Stimulated activated CD8-positive, alpha-beta memory T cell treated with anti-CD3 and anti-CD28 coated beads, Interleukin-4, amount 100 ng/mL, for 4 hours (primary cell): ENCODE data around the gene LONRF2.

Experiments
- DNase-seq, 2 donors: peaks; one replicate each; pipeline ENCODE4 v3.0.0-alpha.2; 2020; ENCODE audit warnings: low read depth in 2 of 2, low spot score in 1 of 2

LONRF2 gene

DNA sequence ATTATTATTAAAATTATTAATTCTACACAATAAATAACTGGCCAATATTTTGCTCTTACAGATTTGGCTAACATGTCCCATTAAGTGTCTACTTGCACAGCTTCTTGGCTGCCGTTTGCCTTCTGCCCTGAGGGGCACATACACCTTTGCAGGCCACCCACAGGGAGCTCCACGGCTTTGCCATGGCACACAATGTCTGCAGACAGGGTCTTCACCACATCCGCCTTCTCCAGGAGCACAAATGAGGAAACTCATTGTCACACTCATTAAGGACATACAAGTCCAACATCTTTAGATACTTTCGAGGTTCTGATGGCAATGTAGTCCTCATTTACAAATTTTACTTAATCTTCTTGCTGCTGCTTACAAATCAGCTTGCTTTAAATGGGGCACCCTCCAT lies 45.6 kb downstream of the LONRF2 start:
- DNase-seq, result no peak

DNA sequence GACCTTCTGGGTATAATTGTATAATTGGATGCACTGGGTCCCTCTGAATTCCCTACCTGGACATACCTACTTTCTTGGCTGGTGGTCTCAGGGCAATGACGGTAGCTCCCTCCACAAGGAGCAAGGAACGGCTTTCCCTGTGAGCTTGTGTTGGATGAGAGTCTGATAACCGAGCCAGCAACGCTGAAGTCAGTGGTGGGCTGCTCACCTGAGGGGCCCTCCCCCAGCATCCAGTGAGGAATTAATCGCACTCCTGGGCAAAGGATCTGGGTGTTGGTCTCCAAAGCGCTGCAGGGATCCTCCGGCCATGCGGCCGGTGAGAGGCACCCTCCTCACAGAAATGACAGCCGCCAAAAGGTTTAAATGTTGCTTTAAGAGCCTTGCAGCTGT lies 47.1 kb downstream of the LONRF2 start:
- DNase-seq, result no peak

DNA sequence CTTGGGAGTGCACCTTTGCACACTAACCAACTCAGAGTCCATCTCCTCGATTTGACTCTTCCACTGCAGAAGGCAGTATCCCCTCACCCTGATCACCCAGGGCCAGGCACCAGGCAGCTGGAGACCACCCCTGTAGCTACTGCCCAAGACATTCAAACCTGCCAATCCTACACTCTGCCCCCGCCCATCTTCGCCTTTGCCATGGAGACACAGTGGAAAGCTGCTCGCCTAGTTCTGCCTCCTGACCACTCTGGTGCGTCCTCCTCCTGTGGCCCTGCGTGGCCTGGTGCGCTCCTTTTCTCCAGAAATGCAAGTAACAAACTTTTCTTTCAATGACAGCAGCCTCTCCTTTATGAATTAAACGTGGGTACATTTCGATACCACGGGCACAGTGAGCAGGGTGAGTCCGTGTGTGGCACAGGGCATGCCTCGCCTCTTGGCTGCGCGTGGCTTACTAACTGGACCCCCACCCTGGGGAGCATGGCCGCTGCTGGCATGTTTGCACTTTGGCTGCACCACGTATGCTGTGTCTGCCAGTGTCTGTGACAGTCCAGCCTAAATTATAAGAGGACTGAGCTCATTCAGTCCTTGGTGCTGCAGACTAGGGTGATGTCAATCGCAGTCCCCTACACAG lies 47.6 kb downstream of the LONRF2 start:
- DNase-seq, result no peak

DNA sequence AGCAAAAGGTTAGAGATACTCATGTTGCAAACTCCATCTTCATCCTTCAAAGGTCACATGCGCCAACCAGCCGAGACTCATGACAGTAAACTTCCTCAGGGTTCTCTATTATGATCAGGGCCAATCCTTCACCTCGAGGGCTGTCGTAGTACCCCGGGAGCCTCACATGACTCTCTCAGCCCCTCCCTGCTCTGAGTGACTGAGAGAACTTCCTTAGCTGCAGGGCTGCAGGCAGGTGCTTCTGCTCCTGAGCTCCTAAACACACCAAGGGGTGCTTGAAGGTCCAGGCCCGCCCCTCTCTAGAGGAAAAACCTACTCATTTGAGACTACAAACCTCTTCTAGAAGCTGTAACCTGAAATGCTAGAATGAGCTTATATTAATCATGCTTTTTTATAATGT lies 48.2 kb downstream of the LONRF2 start:
- DNase-seq, result no peak

DNA sequence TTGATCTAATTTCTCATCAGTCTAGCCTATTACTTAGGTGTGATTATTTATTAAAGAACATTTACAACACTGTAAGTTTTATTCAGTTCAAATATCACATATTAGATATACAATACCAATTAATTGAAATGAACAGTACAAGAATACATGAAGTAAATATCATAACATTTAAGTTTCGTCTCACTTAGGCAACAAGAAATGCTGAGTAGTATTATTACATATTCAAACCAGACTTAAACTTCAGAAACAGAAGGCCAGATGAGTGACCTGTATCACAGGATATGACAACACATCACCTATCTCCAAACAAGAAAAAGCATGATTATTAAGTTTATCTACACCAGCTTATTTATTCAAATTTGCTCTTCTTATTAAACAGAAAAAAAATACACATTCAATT lies 48.9 kb downstream of the LONRF2 start:
- no peak for DNase-seq

DNA sequence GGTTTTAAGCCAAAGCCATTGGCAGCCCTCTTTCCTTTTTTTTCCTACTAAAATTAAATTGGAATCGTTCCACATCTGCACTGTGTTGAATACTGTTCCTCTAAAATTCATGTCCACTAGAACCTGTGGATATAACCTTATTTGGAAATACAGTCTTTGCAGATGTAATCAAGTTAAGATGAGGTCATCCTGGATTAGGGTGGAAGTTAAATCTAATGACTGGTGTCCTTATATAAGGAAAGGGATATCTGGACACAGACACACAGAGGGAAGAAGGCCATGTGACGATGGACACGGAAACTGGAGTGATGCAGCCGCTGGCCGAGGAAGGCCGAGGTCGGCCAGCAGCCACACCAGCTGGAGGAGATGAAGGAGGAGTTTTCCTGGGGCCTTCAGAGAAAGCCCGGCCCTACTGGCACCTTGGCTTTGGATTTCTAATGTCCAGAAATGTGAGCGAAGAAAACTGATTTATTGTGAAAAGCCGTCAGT lies 49.4 kb downstream of the LONRF2 start:
- DNase-seq, result no peak

DNA sequence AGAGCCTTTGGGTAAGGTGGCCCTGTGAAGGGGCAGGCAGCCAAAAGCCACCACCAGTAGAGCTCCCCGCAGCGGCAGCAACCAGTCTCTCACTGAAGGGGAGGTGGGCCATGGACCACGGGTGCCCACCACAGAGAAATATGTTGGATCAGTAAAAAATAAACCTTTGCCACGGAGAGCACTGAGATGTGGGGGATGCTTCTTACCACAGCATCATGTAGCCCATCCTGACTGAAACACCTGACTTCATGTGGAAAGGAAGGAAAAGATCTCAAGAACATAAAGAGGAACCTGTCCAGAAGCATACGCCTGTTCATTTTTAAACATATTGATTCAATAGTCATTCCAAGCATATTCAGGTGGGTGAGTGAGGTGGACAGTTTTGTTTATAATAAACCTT lies 51.1 kb downstream of the LONRF2 start:
- no peak for DNase-seq

DNA sequence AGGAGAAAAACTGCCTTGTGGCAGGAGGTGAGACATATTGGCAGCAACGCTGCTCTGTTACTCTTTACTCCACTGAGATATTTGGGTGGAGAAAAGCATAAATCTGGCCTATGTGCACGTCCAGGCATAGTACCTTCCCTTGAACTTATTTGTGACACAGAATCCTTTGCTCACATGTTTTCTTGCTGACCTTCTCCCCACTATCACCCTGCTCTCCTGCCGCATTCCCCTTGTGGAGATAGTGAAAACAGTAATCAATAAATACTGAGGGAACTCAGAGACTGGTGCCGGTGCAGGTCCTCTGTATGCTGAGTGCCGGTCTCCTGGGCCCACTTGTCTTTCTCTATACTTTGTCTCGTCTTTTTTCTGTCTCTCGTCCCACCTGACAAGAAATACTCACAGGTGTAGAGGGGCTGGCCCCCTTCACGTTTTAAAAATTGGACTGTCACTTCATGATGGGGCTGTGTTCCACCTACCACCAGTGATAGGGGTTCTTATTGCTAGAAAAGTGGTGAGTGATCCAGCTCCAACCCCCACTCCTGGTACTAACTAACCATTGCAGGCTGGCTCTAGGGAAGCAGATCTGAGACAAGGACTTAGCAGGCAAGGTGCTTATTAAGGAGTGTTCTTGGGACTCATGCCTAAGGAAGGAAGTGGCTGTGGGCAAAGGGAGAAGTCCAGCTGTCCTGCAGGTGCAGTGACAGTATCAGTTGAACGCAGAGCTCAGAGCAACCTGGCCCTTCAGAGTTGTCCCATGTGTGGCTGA lies 51.7 kb downstream of the LONRF2 start:
- no peak for DNase-seq

DNA sequence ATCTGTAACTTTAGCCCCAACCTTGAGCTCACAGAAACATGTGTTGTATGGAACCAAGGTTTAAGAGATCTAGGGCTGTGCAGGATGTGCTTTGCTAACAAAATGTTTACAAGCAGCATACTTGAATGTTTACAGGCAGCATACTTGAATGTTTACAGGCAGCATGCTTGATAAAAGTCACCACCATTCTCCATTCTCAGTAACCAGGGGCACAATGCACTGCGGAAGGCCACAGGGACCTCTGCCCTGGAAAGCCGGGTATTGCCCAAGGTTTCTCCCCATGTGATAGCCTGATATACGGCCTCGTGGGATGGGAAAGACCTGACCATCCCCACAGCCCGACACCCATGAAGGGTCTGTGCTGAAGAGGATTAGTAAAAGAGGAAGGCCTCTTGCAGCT lies 52.4 kb downstream of the LONRF2 start:
- DNase-seq, result no peak

DNA sequence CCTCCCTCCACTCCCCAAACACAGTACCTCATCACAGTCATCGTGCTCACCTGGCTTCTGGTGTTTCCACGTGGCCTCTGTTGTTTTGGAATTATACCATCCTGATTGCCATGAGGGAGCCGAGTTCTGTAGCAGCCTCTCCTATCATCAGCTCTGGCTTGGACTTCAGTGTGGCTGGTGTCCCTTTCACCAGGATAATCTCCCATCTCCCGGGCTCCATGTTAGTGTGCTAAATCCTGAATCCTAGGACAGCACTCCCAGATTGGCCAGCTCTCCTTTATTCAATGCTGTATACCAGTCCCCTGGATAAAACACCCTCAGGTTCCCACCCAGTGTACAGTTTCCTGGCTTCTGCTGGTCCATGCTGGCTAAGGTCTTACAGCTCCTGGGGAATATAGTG lies 53.3 kb downstream of the LONRF2 start:
- no peak for DNase-seq

DNA sequence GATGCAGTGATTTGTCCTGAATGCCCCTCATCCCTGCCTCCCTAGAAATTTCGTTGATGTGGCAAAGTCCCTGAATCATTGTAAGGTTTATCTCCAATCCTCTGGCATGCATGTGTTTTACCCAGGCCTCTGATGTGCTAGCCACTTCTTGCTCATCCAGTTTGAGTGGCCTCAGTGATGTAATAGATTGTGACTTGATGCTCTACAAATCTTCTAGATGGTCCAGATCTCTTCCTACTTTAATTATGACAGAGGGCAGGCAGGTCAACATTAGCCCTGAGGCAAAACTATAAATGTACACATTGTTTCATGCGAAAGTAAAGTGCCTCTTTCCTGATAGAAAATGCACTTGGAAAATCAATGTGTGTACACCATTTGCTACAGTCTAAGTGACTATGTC lies 54.5 kb downstream of the LONRF2 start:
- no peak for DNase-seq

DNA sequence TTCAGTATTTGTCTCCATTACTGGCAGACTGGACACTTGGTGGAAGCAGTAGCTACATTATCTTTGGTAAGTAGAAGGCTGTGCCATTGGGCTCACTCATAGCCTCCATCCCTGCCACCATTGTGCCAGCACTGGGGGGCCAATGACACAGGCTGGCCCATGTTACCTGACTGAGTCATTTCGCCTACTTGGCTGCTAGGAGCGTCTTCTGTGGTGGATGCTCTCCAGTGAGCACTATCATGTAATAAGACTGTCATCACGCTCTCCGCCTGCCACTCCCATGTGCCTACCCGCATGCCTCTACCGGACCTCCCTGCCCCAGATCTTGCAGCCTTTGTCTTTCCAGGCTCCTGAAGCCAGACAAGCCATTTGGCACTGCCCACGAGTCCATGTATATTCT lies 56.2 kb downstream of the LONRF2 start:
- no peak for DNase-seq

DNA sequence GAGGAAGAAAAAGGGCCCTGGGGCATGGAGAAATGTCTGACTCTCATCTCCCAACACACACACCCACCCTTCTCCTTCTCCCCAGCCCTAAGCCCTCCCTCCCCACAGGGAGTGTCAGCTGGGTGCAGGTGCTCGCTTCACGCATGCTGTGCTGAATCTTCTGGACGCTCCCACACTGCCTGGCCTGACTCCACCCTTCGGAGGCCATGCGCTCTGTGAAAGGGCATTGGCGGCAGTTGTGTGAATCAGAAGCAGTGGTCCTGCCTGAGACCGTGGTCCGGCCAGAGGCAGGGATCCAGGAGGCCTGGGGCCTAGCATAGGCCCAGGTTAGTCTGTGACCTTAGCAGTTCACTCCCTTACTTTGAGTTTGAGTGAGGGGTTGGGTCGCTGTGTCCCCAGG lies 57.1 kb downstream of the LONRF2 start:
- no peak for DNase-seq

DNA sequence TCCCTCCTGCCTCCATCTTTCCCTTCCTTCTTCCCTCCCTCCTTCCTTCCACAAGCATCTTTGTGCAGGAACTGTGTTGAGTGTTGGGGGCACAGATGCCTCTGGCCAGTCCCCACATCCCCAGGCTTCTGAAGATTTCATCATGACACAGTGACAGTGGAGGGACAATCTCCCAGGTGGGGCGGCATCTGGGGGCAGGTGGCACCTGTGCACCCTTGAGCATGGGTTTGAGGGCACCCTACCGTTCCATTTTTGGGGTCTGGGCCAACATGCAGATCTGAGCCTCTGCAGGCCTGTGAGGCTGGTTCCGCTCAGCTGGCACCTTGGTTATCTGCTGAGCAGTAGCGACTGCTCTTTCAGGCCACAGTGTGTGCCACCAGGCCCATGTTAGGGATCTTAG lies 57.6 kb downstream of the LONRF2 start:
- no peak for DNase-seq

DNA sequence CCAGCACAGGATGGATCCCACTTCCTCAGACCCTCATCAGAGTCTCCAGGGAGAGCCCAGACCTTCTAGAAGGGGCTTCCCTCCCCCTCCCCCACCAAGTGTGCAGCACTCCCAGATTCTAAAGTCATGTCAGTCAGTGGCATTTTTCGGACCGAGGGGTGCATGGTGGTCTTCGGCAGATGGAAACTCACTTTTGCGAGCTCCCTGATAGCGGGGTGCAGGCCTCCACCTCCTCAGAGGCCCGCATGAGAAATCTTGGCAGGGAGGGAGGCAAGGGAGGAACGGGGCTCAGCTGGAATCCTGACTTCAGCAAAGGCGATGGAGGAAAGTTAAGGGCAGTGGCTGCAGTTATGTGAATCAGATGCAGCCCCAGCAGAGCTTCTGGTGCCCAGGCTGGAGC lies 58.2 kb downstream of the LONRF2 start:
- no peak for DNase-seq

DNA sequence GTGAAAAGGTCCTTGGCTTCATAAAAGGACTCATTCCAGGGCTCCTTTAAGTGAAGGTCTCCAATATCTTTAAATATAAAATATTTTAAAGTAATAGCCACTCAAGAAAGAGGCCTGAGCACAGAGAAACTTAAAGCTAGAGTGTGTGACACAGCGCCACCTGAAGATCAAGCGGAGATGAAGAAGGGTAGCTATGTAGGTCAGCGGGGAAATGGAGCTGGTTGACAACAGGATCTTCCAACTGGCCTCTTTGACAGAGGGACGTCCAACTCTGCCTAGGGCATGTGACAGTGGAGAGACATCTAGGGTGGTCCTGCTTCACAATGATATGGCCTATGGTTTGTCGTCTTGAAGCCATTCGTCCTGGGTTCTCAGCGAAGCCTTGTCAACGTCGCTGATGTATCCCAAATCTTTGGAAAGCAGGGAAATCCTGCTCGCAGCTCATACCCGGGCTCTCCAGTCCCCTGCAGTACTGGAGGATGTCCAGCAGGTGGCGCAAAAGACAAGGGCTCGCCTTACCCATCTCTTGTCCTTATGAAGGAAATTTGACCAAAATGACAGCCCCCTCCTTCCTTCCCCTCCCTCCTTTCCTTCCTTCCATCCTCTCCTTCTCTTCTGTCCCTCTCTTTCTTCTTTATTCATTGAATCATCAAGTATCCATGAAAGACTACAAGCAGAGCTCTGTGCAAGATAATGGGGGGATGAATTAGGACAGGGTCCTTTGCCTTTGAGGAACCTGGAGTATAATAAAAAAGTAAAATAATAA lies 59.6 kb downstream of the LONRF2 start:
- DNase-seq, result peak in 1 of 2 donors; percentile 34

DNA sequence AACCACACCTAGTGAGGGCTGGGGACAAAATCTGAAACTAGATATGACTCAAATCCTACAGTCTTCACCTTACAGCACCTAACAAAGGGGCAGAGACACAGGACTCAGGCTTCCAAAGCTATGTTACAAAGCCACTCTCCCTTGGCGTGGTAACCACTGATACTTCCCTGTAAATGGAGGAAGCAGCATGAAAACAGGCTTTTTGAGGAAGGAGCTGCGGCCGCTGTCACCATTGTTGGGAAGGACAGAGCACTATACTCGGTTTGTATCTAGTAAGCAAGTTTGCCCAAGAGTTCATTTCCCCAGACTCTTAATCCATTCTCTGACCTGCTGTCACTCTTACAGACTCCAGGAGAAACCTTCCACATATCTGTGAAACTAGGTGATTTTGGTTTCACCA lies 60.3 kb downstream of the LONRF2 start:
- no peak for DNase-seq

DNA sequence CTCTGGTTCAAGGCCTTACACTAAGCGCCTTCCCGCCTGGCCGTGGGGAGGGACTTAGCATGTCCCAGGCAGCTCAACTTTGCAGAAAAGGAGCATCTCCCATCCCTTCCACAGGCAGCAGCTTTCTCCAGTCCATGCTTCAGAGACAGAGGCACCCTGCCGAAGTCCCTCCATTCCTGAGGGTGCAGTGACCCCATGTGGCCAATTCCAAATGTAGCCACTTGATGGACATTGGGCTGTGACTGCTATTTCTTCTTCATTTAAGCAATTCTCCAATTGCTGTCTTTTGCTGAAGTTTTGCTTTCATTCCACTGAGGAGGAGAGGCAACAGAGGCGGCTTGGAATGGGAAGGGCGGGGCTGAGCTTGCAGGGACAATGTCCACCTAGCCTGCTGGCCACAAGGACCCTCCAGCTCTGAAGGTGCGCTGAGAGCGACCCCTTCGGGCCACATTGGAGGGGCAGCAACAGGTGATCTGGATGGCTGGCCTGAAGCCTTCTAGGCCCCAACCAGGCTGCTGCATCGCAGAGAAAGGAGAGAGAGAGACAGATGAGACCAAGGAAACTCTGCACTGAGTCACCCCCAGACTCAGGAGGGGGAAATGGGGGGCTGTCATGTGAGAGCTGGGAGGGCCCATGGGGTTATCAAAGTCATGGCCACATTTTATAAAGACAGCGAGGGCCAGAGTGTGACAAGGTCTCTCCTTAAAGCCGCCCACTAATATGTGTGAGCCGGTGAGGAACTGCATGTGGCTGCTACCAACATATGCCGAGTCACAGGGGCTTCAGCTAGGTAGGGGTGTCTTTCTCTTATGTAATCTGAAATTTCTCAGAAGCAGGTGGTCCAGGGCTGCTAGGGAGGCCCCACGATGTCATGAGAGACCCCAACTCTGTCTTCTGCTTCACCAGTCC lies 61.3 kb downstream of the LONRF2 start:
- no peak for DNase-seq

DNA sequence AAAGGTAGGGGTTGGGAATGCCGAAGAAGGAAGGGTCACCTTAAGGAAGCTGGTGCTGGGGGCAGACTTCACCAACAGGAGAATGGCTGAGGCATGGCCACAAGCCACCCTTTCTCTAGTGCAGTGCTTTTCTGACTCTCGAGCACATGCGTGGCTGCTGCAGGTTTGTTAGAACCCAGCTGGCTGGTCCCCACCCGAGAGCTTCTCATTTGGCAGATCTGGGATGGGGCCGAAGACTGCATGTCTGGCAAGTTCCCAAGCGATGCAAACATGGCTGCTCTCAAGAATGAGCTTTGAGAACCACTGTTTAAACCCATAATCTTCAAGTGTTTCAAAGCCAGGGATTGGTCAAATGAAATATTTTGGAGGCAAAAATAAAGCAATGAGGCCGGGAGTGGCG lies 63.2 kb downstream of the LONRF2 start:
- DNase-seq, result no peak

DNA sequence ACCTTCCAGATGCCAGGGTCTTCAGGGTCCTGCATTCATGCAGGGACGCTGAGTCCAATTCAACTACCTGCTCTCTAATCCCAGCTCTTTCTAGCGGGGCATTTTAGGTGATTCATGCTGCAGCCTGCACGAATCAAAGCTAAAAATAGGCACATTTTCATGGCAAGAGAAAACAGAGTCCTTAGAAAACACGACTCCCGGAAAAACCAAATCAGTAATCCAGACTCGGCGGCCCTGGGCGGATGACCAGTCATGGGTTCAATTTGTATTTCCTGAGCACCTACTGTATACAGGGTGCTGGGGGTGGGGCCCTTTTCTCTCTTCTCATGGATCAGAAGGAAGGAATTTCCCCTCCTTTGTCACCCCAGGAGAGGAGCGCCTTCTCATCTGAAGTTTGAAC lies 64.4 kb downstream of the LONRF2 start:
- DNase-seq, result no peak

DNA sequence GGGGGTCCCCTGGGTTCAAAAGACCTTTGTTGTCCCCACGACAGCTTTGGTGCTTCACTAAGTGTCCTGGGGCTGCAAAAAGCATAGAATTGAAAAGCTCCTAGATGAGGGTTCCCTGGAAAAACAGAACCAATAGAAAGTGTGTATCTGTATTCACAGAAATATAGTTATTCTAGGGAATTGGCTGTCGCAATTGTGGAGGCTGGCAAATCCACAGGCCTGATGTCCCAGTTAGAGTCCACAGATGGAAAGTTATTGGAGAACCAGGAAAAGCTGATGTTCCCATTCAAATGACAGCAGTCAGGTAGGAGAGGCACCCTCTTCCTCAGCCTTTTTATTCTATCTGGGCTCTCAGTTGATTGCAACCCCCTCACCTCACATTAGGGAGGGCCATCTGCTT lies 65.5 kb downstream of the LONRF2 start:
- DNase-seq, result no peak
